ENCODE results near the gene PHYH.
"Not testable (repeated sequence)": the region's sequence is repeated elsewhere in the genome, so short reads cannot be mapped to it uniquely, and the experiment has no call there.

PHYH gene

DNA sequence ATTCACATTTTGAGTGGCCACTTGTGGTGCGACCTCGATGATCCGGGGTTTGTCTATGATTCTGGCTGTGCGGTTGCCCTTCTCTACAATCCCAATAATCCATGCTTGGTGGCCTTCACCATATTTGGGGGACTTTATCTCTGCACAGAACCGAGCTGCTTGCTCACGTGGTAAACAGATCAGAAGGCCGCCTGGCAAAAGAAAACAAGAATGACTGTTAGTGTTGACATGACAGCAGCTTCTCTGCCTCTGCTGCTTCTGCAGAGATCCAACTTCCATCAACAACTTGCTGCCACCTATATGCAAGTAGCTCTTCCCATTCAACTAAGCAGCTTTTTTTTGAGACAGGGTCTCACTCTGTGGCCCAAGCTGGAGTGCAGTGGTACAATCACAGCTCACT lies 19.3 kb upstream of the PHYH start:
- DNase-seq, result no peak

DNA sequence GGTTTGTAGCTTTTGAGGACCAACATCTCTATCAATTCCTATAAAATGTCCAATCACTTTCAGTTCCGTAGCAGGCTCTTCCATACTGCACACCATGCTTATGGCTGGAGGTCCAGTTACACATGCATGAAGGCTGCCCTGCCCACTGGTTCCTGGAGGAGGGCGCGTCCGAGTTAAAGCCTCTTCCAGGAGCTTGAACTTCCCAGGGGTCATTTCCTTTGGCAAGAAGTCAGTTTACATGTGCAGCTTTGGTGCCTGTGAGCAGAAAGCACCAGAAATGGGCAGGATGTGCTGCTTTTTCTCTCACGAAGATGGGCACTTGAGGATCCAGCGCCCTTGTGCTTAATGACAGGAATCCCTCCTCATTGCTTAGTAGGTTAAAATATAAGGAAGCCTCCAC lies 17.6 kb upstream of the PHYH start:
- no peak for DNase-seq

DNA sequence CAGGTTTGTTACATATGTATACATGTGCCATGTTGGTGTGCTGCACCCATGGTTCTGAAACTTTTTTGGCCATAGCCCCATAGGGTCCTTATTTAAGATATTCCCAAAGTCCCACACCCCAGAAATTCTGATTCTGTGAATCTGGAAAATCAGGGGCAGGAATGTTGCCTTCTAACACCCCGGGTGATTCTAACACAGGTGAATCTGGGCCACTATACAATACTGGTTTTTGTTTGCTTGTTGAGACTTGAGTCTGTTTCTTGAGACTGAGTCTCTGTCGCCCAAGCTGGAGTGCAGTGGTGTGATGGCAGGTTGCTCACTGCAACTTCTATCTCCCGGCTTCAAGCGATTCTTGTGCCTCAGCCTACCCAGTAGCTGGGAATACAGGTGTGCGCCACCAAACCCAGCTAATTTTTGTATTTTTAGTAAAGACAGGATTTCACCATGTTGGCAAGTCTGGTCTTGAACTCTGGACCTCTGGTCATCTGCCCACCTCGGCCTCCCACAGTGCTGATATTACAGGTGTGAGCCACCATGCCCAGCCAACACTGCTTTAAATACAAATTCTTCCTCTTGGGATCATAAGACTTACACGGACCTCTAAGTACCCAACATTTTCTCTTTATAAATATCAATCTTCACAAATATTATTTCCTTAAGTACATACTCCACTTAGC lies 16.9 kb upstream of the PHYH start:
- DNase-seq, result no peak

DNA sequence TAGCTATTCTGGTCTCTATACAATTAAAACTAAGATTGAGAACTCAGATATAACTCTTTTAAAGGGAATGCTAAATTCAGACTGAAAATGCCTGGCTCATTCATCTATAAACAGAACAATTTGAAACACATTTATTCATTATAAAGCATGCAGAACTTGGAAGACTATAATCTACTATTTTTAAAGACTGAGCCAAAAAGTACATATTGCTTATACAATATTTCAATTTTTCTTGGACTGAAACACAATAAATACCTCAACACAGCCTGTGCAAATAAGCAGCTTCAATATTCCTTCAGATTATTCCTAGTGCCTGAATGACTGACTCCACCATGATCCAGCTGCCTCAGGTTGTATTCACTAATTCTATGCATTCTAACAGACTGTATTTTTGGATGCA lies 15.5 kb upstream of the PHYH start:
- no peak for DNase-seq

DNA sequence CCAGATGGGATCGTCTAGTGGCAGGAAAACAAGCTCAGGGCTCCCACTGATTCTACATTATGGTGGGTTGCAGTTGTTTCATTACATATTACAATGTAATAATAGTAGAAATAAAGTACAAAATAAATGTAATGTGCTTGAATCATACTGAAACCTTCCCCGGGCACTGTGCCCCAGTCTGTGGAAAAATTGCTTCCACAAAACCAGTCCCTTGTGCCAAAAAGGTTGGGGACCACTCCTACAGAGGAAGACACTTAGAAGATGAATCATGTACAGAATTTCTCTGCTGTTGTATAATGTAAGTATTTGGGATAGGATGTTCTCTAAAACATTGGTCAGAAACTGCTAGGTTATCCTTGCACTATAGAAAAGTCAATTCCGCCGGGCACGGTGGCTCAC lies 11.3 kb upstream of the PHYH start:
- no peak for DNase-seq

DNA sequence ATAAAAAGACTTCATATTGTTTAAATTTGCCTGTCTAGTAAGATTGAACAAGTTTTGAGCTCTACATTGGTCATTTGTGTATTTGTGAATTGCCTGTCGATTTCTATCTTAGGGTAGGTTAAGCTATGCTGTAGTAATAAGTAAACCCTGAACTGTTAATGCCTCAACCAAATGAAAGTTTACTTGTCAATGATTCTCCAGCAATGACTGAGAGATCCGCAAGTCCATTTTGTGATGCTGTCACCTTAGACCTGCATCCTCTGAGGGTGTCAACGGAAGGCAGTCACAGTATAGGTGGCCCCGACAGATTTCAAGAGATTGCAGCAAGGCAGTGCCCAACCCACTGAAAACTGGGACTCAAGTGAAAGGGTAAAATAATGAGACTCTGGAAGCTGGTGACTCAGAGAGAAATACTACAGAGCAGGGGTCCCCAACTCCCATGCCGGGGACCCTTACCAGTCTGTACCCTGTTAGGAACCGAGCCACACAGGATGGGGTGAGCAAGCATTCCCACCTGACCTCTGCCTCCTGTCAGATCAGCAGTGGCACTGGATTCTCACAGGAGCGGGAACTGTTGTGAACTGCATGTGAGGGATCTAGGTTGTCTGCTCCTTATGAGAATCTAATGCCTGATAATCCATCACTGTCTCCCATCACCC lies 10.8 kb upstream of the PHYH start:
- DNase-seq, result no peak

DNA sequence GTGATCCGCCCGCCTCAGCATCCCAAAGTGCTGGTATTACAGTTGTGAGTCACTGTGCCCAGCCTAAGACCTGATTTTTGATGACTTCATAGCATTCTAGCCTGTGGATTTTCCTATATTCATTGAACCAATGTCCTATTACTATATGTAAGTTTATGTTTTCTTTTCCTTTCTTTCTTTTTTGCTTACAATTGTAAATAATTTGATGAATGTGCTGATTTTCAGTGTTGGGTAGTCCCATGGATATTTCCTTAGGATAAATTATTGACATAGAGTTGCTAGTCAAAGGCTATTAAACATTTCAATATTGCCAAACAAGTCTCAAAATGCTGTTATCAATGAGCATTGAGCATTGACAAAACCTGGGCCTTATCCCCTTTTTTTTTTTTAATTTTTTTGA lies 9.9 kb upstream of the PHYH start:
- no peak for DNase-seq

DNA sequence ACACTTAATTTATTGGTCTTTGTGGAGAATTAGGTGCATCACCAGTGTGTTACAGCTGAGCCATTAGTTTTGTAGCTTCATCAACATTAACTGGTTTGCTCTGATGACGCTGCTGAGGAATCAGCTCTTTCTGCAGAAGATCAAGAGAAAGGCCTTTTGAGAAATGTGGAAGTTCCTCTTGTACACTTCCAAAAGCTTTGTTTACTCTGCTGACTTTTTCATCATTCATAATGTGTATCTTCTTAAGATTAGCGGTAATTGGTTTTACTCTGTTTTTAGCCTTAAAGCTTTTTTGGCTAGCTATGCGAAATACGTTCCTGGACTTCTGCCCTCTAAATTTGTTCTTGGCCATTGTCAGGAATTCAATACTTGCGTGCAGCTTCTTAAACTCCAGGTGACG lies 8.2 kb upstream of the PHYH start:
- no peak for DNase-seq

DNA sequence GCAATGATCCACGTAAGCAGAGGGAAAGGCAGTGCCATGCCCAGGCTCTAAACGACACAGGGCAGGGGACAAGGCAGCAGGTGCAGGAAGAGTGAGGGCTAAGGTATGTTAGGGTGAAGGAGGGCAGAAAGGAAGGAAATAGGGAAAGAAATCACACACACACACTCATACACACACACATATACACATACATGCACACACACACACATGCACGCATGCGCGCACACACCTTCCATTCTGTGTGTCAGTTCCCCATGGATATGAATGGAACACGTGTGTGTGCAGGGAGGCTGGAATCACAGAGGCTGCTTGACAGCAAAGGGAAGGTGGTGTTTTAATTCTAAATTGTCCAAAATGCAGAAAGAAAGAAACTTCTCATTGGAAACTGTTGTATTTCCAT lies 6.2 kb upstream of the PHYH start:
- DNase-seq, result no peak

DNA sequence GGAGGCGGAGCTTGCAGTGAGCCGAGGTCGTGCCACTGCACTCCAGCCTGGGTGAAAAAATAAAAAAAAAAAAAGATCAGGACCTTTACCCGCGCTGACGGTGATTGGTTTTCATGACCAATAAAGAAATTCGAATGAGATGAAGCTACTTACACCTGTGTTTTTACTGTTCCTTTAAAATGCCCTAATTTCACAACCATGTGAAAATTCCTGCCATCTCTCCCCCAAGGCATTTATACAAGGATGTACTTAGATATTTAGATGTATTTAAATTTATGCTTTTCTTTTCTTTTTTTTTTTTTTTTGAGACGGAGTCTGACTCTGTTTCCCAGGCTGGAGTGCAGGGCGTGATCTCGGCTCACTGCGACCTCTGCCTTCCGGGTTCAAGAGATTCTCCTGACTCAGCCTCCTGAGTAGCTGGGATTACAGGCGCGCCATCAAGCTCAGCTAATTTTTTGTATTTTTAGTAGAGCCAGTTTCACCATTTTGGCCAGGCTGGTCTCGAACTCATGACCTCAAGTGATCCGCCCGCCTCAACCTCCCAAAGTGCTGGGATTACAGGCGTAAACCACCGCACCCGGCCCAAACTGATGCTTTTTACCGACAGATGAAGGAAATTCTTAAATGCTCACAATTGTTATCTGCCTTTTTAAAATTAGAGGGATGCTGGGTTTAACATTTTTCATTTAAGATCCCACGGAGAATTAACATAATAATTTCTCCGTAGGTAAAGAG lies 3.1 kb upstream of the PHYH start:
- no peak for DNase-seq

DNA sequence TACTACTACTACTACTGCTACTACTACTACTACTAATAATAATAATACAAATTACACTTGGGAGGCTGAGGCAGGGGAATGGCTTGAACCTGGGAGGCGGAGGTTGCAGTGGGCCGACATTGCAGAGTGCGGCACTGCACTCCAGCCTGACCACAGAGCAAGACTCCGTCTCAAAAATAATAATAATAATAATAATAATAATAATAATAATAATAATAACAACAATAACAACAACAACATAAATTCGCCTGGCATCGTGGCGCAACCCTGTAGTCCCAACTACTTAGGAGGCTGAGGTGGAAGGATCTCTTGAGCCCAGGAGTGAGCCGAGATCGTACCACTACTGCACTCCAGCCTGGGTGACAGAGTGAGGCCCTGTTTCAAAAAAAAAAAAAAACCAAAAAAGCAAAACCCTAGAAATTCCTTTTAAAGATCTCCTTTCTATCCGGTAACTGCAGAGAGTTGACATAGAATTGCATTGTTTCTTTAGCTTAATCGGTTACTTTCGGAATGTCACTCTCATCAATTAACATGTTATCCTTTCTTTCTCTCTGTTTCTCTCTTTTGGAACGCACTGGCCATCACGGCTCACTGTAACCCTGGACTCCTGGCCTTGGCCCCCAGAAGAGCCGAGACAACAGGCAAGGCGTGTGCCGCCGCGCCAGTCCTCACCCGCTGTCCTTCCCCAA lies 972 bp downstream of the PHYH start:
- DNase-seq, result no peak

DNA sequence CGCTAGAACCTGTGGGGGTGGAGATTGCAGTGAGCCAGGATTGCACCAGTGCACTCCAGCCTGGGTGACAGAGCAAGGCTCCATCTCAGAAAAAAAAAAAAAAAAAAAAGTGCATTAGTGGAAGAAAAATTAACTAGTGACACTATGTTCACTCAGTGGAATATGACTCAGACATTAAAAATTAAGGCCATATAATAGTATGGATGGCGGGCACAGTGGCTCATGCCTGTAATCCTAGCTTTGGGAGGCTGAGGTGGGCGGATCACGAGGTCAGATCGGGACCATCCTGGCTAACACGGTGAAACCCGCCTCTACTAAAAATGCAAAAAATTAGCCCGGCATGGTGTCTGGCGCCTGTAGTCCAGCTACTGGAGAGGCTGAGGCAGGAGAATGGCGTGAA lies 3.4 kb downstream of the PHYH start:
- no peak for DNase-seq

DNA sequence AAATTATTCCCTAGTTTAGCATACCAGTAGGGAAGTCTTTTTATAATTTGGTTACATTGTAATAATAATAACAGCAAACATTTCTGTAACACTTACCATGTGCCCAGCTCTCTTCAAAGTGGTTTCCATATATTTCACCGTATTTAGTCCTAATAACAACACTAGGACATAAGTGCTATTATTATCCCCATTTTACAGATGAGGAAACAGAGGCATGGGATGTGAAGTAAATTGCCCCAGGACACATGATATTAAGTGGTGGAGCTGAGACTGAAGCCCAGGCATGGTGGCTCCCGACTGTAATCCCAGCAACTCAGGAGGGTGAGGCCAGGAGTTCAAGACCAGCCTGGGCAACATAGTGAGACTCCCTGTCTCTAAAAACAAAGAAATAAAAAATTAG lies 5.1 kb downstream of the PHYH start:
- no peak for DNase-seq

DNA sequence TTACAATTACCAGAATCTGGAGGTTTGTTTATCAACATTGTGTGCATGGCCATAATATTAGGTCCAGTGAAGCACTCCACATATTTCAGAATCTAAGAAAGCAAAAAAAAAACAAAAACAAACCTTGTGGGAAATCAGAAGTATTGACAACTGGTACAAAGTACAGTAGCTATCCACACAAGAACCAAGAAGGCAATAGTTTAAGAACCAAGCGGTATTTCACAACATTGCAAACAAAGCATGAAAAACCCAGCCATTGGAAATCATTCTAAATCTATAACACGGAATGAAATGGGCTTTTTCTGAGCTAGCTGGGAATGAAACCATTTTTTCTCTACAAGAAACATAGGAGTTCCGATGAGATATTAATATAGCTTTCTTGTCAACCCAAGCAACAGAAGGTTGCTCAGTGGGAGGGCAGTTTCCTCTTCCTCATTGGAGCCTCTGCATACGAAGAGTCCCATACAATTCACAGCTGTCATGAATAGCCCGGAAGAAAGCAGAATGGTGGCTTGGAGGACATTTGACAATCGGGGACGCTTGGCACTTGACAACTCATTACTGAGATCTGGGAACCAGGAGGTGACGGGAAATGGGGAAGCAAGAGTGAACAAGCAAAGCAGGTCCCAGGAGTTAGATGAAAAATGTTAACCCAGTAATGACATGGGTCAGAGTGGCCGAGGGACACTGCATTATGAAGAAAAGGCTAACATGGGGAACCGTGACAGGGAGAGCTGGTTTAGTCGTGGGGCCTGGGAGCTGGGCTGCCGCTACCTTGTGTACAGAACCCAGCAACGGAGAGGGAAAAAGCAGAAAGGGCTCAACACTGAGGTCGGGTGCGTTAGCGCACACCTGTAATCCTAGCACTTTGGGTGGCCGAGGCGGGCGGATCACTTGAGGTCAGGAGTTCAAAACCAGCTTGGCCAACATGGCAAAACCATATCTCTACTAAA lies 7.8 kb downstream of the PHYH start:
- DNase-seq, result no peak

DNA sequence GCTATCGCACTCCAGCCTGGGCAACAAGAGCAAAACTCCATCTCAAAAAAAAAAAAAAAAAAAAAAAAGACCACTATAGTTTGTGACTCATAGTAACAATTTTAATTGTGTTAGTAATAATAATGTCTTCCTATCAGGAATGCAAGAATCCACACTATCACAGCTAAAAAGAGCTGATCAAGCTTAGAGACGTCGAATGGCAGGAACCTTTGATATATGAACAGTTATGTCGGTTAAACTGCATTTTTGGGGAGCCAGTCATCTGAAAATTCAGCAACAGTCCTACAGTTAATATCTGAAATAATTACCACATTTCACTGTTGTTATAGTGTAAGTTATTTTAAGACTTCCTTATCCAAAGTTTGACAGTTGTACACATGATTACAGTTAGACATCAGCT lies 8.8 kb downstream of the PHYH start:
- no peak for DNase-seq

DNA sequence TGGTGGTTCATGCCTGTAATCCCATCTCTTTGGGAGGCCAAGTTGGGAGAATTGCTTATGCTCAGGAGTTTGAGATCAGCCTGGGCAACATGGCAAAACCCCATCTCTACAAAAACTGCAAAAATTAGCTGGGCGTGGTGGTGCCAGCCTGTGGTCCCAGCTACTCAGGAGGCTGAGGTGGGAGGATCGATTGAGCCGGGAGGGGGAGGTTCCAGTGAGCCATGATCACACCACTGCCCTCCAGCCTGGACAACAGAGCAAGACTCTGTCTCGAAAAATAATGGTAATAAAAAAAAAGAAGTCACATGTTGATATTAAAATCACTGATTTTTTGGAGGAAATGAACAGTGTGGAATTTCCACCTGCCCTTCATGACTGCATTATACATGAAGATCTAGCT lies 15.8 kb downstream of the PHYH start:
- no peak for DNase-seq

DNA sequence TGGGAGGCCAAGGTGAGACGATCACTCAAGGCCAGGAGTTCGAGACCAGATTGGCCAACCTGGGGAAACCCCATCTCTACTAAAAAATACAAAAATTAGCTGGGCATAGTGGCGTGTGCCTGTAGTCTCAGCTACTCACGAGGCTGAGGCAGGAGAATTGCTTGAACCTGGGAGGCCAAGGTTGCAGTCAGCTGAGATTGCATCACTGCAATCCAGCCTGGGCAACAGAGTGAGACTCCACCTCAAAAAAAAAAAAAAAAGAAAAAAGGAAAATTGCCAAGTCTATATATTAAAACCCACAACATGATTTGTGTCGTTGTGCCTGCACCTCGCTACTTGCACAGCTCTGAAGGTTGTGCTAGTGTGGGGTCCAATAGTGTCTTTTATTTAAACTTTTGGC lies 17.5 kb downstream of the PHYH start:
- not testable (repeated sequence) for DNase-seq

DNA sequence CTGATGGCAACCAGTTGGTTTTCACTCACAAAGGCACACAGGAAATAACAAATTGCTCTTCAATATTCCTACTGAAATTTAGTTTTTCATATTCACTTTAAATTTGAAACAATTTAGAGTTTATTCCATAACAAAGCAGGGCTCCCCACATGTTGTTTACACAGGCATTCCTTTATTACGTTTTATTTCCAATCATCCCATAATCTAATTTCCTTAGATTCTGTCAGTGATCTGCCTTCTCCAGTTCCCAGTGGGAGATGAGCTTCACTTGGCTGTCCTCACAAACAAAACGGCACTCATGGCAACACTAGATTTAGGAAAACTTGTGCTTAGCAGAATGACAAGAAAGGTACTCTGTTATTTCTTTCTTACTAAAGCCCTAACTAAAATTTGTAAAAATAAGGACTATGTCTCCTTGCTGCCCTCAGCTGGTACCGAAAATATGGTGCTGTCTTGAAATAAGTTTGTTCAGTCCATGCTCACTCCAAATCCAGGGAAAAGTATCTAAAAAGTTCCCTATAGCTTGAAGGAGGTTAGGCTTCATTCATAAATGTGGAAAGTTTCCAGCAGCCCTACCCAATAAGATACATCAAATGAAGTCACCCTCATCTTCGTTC lies 23.0 kb downstream of the PHYH start:
- no peak for DNase-seq

DNA sequence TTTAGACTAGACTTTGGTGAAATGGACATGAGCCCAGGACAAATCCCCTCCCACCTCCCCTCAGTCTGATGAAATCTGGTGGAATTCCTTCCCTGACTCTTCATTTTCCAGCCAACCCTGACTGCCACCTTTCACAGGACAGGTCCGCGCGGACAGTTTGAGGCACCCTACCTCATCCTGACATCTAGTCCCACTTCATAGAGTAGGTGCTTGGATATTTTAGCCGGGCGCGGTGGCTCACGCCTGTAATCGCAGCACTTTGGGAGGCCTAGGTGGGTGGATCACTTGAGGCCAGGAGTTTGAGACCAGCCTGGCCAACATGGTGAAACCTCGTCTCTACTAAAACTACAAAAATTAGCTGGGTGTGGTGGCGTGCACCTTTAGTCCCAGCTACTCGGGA lies 23.7 kb downstream of the PHYH start:
- not testable (repeated sequence) for DNase-seq

DNA sequence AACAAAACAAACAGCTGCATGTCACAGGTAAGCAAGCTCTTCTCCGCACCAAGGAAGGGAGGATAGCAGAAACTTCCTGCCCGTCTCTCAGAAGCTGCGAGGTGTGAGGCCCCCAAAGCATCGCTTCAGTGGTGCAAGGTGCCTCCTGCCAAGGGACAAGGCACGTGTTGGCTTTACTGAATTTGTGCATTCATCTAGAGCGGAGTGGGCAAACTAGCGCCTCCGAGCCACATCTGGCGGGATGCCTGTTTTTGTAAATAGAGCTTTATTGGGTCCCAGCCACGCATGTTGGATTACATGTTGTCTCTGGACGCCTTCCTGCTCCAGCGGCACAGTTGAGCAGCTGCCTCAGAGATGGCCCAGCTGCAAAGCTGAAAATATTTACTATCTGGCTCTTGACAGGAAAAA lies 27.7 kb downstream of the PHYH start:
- DNase-seq, result no peak

DNA sequence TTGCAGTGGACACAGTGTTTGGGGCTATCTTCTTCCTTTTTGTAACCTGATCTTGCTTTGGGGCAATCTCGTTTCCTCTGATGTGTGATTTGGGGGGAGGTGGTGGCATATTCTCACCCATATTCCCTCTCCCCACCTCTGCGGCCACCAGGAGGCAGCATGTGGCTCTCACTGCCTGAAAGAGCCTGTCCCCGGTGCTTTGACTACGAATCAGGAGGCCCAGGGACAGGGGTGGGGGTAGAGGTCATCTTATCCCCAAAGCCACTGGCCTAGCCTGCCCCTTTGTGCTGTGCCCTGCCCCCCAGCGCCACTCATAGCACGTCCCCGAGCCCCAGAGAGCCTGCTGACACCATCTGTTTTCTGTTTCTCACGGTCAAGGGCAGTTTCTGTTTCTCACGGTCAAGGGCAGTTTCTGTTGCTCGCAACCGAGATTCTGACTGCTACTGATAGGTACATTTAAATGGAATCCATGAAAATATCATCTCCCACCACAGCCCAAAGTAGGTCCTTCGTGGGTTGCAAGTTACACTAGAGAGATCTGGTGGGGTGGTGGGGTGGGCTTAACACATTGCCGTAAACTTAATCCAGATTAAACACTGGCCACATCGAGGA lies 28.2 kb downstream of the PHYH start:
- peak; percentile 38 to 54 for DNase-seq

All from stimulated activated CD4-positive, alpha-beta T cell treated with anti-CD3 and anti-CD28 coated beads, Interleukin-2, amount 100 ng/mL, for 24 hours (primary cell).